HG02885 (cell line): ENCODE measurements around the gene EVI2B.
"Not testable (repeated sequence)": the region's sequence is repeated elsewhere in the genome, so short reads cannot be mapped to it uniquely, and the experiment has no call there.

ENCODE experiments used
- ATAC-seq: cut with Tn5 transposase; IDR thresholded peaks from one replicate; pipeline ENCODE4 v1.9.1; 2021; ENCODE audit warnings: mild to moderate bottlenecking; ENCODE audit not compliant: unreplicated experiment, poor library complexity

EVI2B gene

DNA sequence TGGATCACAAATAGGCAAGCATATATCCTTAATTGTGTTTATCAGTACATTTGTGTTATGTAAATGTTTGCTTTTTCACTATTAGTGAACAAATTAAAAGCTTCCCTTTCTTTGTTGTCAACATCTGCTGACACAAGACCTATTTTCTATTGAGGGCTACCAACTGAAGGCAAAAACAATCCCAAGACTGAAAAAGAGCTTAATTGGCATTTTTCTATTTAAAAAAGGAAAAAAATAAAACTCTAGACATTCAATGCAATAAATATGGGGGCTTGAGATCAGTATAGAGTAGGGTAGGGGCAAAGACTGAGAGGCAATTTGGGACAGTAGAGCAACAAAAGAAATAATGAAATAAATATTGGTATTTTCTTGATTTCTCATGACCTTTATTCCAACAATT, 41.1 kb downstream of the EVI2B start:
- ATAC-seq: no peak

GRCh38 chr17:31272236-31272635, 41.6 kb downstream of the EVI2B start:
- no peak for ATAC-seq

DNA sequence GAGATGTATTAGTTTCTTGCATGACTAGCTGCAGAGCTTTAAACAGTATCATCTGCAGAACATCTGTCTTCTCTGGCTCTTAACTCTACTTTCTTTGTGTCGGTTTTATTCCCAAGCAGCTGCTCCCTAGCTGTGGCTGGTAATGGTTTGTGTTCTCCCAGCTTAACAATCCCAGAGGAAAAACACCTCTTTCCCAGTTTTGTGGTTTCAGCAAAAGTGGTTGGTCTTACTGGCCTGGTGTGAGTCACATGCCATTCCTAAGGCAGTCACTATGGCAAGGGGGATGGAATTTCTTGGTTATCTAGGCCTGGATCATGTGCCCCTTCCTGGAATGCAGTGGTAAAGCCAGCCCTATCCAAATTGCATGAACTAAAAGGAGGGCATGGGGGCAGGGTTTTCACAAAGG, 44.3 kb downstream of the EVI2B start:
- no peak for ATAC-seq

GRCh38 chr17:31269036-31269577, 44.7 kb downstream of the EVI2B start:
- no peak for ATAC-seq

- ATAC-seq: no peak
These were observed 47.8 kb downstream of the EVI2B start for GRCh38 chr17:31266042-31266441.

- not testable (repeated sequence) for ATAC-seq
These were observed 50.9 kb downstream of the EVI2B start for GRCh38 chr17:31262923-31263322.

DNA sequence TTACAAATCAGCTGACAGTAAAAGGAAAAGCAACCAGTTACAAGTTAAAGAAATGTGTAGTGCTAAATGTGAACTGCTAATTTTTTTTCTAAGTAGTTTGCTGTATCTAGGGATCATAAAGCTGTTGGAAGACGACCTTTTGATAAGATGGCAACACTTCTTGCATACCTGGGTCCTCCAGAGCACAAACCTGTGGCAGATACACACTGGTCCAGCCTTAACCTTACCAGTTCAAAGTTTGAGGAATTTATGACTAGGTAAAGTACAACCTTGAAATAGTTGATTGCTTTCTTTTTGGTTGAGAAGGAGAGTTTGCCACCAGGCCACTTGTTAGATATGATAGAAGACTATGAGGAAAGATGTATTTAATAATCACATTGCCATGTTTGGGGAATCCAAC, 52.3 kb downstream of the EVI2B start:
- ATAC-seq: no peak

- no peak for ATAC-seq
These were observed 53.7 kb downstream of the EVI2B start for GRCh38 chr17:31260151-31260550.

- ATAC-seq: no peak
These were observed 56.9 kb downstream of the EVI2B start for GRCh38 chr17:31256936-31257335.

GRCh38 chr17:31254654-31255053, 59.2 kb downstream of the EVI2B start:
- no peak for ATAC-seq
